ENCODE data around the gene HNF4A. TPM values are rescaled to one million over a fixed set of nuclear protein-coding genes. Genes with fewer than 3 reads are reported as not detected.

The HNF4A gene
- total RNA-seq, 1 donor from 2014 or later: not detected

DNA sequence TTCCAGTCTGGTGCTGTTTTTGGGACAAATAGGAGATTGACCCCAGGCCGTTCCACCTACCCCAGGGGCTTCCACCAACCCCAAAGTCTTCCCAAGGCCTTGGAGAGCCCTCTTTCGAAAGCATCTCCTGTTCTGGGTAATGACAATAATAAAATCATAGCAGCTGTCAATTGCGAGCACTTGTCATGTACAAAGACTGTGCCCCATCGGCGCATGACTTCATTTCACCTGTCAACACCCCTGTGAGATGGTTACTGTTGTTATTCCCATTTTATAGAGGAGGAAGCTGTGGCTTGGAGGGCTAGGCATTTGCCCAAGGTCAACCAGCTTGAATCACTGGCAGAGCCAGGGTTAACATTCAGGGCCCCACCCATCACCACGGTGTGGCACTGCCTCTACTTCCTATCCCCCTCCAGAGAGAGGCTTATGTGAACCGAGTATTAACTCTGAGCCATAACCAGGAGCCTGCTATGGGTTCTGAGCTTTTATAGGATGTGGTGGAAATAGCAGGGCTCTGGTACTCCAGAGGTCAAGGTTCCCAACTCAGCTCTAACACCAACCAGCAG, 51.2 kb downstream of the HNF4A start:
- DNase-seq: no peak

DNA sequence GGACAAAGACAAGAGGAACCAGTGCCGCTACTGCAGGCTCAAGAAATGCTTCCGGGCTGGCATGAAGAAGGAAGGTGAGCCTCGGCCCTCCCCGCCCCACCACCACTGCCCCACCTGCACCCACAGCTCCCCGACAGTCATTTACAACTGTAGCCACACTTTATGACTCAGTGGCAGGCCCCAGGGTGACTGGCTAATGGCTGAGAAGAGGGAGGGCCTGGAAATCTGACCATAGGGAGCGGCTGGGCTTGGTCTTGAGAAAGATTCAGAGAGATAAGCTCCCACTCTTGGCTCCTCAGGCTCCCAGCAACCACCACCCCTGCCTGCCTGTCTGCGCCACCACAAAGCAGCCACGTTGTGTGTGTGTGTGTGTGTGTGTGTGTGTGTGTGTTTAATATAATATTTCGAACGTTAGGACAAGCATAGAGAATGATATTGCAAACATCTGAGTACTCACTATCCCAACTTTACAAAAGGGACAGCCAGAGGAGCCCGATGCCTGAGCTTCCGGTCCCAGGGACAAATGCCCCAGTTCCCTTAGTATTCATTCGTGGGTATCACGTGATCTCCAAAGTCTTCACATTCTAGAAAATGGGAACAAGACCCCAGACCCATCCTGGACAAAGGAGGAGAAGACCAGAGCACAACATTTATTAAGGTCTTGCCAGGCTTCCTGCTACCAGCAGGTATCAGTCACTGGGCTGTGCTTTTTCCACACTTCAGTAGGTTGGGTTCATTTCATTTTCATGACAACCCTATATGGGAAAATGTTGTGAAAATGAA, 52.1 kb downstream of the HNF4A start:
- DNase-seq: no peak

DNA sequence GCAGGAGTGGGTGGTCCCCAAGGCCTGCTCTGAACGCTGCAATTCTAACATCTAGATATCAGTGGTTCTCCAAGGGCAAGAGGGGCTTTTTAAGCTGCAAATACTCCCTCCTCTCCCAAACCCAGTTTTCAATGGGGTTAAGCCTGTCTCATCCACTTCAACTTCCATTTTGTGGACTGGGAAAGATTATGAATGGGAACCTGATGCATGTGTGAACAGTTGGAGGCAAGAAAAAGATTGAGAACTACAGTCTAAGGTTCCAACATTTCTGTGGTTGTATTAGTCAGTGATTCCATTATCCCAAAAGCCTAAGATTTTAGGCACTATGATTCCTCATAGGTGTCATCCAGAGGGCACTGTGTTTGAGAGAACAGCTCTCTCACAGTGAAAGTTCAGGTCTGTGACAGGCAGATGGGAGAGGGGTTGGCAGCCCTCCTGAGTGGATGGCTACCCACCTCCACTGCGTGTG, 53.7 kb downstream of the HNF4A start:
- no peak for DNase-seq

DNA sequence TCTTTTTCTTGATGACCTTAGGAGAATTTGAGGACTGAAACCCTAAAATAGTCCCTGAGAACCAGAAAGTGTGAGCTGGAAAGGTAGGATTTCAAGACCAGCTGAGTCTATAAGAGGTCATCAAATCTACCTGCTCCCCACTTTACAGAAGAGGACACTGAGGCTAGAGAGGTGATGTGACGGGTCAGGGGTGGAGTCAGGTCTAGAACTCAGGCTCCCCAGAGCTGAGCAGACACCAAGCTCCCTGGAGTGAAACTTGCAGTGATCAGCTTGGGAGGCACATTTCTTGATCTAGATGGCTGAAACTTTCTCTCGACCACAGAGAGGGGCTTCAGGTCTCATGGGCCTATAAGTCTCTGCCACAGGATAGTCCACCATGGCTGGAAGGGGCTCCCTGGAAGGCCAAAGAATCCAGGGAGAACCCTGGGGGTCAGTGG, 55.1 kb downstream of the HNF4A start:
- DNase-seq: no peak

DNA sequence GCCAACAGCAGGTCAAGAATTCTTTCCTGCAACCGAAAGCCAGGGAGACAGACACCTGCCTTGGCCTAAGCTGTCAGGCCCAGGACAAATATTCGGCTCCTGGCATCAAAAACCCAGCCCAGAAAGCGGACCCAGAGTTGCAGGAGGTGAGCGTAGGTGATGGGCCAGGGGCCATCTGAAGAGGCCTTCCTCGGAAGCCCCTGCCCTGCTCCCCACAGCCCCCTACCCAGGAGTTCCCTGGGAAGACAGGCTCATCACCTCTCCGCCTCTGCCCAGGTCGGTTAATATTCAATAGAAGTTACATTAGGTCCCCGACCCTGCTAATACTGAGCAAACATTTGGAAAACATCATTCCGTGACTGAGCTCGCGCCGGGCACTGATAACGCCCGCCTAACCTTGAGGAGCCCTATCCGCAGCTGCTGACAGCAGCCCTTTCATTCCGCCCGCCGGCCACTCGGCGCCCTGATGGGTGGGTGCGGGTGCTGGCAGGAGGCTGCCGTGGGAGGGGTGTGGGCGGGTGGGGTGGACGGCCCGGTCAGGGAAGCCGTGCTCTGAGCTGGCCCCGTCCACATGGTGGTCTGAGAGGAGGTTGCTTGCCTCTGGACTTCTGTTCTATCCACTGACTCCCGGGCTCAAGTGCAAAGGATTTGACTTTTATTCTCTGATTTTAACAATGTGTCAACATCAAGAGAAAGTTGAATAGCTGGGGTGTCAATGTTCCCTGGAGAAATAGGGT, 55.7 kb downstream of the HNF4A start:
- no peak for DNase-seq

DNA sequence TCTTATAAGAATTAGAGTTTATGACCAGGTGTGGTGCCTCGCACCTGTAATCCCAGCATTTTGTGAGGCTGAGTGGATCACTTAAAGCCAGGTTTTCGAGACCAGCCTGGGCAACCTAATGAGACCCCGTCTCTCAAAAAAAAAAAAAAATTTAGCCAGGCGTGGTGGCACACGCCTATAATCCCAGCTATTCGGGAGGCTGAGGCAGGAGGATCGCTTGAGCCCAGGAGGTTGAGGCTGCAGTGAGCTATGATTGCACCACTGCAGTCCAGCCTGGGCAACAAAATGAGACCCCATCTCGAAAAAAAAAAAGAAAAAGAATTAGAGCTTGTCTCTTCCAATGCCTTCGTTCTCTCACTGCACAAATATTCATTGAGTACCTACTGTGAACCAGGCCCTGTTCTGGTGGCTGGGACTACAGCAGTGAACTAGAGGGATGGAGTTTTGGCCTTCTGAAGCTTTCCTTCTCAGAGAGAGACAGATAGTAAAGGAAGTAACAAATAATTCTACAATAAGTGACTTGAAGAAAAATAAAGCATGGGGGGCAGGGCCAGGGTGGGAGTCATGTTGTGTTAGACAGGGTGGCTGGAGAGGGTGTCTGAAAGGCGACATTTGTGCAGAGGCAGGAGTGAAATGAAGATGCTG, 56.4 kb downstream of the HNF4A start:
- no peak for DNase-seq

DNA sequence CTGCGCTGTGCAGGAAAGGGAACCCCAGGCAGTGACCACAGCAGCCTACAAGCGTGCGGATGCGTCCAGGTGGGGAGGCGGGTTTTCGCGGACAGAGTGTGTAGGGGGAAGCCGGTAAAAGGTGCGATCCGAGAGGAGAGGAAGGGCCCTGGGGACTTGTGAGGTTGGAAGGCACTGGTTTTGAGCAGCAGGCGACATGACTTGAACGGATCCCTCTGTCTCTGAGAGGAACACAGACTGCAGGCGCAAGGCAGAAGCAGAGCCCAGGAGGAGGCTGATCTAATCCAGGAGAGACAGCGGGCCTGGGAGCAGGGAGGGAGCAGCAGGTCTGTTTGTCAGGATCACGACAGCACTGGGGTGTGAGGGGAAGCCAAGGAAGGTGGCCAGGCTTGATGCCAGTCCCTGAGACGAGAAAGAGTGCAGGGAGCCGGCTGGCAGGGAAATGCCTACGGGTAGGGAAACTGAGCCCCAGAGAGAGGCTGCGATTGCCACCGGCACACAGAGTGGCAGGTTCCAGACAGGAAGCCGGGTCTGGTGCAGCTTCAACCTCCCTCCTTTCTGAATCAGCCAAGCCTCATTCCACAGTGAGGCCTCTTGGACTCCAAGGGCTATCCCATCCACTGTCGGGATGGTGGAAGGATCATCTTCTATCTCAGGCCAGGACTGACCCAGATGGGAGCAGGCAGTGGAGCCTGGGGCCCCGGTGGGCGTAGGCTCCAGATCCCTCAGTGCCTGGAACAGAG, 57.1 kb downstream of the HNF4A start:
- DNase-seq: no peak

DNA sequence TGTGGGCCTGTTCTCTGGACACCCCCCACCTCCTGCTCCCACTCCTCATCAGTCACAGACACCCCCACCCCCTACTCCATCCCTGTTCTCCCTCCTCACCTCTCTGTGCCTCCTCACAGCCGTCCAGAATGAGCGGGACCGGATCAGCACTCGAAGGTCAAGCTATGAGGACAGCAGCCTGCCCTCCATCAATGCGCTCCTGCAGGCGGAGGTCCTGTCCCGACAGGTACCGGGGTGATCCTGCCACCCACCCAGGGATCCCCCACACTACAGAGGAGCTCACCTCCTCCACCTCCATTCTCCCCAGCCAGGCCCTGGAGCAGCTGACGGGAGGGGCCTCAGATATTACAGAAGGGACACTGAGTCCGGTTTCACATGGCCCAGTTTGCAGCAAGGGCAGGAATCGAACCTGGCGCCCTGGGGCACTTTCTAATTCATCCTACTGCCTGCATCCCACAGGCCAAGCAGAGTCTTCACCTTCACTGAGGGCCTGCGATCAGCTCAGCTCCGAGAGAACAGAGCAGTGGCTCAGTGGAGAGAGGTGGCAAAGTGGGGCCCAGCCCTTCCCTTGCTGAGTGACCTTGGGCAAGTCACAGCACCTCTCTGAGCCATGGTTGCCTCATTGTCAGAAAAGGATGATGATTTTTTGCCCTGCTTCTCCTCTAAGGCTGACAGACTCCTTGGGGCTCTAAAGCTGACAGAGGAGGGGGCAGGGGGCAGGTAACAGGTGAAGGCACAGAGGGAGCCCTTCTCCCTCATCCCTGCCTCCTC, 58.3 kb downstream of the HNF4A start:
- DNase-seq: no peak

DNA sequence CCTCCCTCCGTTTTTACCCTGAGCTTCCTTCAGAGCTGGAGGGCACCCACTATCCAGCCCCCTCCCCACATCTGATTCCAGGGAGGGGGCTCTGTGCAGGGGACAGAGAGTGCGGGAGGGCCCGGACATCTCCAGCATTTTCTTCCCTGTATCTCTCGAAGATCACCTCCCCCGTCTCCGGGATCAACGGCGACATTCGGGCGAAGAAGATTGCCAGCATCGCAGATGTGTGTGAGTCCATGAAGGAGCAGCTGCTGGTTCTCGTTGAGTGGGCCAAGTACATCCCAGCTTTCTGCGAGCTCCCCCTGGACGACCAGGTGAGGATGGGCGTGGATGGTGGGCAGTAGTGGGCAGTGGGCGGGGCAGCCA, 58.8 kb downstream of the HNF4A start:
- DNase-seq: no peak

DNA sequence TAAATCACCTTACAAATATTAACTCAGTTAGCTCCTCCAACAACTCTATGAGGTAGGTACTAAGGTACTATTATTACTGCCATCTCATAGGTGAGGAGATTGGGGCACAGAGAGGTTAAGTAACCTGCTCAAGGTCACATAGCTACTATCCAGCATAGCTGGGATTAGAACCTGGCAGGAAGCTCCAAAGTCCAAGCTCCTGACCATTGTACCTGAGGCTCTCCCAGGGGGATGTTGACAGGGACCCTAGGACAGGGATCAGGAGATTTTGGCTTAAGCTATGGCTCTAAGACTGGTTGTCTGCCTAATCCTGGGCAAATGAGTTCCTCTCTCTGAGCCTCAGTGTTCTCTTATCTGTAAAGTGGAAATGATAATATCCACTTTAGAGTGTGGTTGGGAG, 59.3 kb downstream of the HNF4A start:
- DNase-seq: no peak

DNA sequence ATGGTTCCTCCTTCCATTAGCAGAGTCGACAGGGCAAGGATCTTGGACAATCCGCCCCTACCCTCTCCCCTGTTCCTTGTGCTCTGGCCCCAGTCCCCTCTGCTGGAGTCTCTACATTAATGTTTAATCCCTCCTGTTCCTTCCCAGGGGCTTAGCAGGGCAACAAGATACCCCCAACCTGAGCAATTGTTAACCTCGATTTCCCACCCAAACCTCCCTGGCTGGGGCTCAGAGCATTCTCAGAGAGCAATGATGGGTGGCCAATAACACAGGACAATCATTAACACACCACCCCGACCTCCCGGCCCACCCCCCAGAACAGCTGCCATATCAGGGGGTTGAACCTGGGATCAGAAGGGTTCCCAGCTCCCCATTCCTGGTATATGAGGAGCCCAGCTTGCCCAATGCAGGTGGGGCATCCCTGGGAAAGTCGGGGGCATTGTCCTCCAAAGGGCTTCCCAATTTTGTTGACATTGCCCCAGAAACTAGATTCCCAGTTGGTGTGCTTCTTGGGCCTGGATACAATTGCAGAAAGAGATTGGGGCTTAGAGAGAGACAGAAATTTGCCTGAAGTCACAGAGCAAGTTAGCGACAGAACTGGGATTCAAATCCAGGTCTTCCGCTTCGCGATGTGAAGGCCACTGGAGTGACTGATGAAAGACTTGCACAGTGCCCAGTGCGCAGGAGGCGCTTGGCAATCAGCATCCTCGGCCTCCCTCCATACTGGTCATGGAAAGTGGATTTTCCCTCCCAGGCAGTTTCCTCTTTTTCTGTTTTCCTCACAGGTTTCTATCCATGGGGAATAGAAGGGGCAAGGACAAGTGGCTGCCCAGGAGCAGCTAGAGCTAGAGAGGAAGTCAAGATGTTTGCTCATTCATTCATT, 60.6 kb downstream of the HNF4A start:
- DNase-seq: no peak

DNA sequence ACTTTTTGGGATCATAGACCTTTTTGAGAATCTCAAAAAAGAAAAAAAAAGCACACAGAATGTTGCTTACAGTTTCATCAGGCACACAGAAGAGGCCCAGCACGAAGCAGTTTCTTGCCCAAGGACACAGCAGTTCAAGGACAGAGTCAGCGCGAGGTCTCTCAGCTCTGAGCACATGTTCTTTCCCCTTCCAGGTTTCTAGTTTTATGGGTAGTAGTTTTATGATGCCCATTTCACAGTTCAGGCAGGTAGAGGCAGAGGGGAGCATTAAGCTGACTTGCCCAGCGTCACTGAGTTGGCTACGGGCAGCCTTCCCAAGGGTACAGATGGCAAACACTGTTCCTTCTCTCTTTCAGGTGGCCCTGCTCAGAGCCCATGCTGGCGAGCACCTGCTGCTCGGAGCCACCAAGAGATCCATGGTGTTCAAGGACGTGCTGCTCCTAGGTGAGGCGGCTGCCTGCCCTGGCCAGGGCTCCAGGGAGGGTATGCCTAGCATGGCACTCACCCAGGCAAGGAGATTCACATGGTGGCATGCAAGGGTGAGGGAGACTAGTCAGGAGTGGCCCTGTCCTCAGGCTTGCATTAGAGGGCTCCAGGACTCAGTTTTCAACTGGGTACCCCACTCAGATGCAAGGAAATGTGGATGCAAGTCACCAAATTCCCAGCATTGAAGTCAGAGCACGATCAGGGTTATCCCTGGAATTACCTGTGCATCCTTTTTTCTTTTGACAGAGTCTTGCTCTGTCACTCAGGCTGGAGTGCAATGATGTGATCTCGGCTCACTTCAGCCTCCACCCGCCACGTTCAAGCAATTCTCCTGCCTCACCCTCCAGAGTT, 62.8 kb downstream of the HNF4A start:
- DNase-seq: no peak

DNA sequence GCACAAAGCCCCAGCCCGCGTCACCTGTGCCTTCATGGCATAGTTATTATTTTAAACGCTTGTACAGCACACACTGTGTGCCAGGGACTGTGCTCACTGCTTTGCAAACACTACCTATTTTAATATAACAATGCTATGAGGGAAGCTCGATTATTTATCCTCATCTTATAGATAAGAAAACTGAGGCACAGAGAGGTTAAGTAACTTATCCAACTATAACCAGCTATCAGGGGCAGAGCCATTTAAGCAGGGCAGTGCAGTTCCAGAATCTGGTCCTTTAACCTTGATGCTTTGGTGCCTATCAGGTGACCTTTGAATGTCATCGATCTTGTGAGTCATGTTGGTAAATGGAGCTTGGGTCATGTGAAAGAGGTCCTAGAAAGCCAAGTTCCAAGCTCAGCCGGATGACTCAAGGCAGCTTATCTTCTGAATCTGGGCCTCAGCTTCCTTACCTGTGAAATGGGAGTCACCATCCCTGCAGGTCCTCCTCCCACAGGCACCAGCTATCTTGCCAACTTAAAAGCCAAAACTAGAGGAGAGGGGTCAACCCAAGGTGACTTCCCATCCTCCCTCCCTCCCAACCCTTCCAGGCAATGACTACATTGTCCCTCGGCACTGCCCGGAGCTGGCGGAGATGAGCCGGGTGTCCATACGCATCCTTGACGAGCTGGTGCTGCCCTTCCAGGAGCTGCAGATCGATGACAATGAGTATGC, 63.8 kb downstream of the HNF4A start:
- DNase-seq: no peak

DNA sequence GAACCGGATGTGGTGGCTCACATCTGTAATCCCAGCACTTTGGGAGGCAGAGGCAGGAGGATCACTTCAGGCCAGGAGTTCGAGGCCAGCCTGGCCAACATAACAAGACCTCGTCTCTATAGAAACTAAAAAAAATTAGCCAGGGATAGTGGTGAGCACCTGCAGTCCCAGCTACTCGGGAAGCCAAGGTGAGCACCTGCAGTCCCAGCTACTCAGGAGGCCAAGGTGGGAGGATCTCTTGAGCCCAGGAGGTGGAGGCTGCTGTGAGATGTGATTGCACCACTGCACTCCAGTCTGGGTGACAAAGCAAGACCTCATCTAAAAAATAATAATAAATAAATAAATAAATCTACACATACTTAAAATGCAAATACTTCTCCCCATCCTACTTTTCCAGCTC, 65.0 kb downstream of the HNF4A start:
- no peak for DNase-seq

DNA sequence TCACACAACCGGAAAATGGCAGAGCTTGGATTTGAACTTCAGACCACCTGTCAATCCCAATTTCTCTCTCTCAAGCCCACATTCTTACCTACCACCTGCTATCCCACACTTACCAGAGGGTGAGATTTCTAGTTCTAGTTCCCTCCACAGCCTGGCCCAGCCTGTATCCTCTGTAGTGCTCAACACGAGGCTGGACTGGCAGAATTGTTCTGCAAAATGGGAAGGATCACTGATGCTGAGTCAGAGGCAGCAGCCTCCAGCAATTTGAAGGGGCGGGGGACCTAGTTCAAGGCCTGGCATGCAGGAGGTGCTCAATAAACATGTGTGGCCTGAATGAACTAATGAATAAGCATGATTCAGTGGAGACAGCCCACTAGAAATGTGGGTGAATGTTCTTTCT, 66.6 kb downstream of the HNF4A start:
- no peak for DNase-seq

DNA sequence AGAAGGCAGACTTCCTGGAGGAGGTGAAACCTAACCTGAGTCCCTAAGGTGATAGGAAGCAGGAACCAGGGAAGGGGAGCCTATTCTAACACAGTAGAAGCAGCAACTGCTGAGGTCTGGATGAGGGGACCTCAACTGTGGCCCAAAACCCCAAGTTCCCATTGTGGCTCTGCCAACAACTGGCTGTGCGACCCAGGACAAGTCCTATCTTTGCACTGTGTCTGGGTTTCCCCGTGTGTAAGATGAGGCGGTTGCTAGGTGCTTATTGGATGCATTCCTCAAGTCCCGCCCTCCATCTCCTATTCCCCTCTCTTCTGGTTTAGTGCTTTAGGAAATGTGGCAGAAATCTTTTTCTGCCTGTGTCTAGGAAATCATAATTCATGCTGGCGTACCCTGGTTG, 68.0 kb downstream of the HNF4A start:
- DNase-seq: no peak

DNA sequence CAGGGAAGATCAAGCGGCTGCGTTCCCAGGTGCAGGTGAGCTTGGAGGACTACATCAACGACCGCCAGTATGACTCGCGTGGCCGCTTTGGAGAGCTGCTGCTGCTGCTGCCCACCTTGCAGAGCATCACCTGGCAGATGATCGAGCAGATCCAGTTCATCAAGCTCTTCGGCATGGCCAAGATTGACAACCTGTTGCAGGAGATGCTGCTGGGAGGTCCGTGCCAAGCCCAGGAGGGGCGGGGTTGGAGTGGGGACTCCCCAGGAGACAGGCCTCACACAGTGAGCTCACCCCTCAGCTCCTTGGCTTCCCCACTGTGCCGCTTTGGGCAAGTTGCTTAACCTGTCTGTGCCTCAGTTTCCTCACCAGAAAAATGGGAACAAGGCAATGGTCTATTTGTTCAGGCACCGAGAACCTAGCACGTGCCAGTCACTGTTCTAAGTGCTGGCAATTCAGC, 68.6 kb downstream of the HNF4A start:
- DNase-seq: no peak

DNA sequence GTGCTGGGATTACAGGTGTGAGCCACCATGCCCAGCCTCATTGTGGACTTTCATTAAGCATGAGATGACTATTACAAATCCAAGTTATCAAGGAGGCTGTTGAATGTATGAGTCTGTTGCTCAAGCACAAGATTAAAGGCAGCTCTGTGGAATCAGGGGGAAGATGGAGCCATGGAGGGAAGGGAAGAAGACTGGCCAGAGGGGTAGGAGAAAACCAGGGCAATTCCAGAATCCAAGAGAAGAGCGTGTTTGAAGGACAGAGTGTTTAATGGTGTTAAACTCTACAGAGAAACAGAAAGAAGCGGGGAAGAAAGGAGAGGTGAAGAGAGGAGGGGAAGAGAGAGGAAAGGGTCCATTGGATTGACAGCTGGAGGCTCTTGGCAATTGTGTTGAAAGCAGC, 70.4 kb downstream of the HNF4A start:
- DNase-seq: no peak
